Nucleus accumbens (tissue), 56 donors: Measurements from ENCODE around the gene CYTH2.

Source experiments
- DNase-seq, 56 donors: peaks; one replicate each; lab custom pipeline; 2025; lab: John Stamatoyannopoulos, UW

The CYTH2 gene

GRCh38 chr19:48452289-48453190 is 16.6 kb upstream of the CYTH2 start:
- no peak for DNase-seq

DNA sequence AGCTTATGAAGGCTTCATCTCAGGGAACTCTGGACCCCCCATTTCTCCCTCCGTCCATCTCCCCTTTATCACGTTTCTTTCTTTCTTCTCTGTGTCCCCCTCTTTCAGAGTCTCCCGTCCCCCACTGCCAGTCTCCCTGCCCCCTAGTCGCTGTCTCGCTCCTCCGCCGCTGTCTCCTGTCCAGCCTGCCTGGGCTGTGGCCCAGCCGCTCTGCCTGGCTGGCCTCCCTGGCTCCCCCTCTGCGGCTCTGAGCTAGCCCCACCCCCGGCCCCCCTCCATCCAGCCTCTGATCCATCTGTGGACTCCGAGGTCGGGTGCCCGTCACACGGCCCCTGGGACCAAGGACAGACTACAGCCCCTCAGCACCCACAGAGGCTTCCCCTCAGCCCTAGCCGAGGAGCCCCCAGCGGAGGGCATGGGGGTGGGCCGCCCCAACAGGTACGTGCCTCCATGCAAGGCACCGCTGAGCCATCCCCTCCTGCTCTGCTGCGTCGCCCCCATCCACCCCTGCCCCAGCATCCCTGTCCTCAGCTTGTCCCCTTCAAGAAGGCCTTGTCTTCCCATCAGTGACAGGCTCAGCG is 14.9 kb upstream of the CYTH2 start:
- peak in 23 of 56 donors; percentile 2 to 55 (median 26) for DNase-seq

DNA sequence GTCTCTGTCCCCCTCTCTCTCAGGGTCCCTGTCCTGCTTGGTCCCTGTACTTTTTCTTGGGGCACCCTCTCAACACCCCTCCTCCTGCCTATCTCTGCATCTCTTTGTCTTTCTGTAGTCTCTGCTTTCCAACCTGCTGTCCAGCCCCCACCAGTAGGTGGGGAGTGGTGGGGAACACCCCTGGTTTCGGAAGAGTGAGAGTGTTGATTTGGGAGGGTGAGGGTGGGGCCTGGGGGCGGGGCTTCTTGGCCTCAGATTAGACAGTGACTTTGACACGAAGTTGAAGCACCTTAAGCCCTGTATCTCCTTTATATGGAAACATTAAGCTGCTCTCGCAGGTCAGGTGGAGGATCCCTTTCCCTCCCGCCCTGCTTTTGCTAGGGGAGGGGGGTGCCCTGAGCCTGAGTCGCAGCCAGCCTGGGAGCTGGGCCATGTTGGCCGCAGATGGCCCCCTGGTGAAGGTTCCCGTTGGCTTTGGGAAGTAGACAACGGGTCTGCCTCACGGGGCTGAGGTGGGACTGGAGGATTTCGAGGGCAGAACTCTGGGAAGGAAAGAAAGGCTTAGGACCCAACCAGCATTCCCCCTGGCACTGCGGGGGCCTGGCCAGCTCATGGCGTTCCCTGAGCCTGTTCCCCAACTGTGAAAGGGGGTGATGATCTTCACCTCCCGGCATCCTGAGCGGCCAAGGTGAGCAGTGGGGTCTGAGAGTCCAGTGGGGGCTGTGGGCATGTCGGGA is 13.8 kb upstream of the CYTH2 start, which contains the start of gene KCNJ14:
Gene KCNJ14, plus strand, starts transcription at position 404 of the 737 bp plus-strand sequence. CDS start 6,151 bp downstream, outside the sequence.
- peak in 13 of 56 donors; percentile 13 to 50 (median 28) for DNase-seq

GRCh38 chr19:48455908-48456562 is 13.1 kb upstream of the CYTH2 start:
- DNase-seq: no peak

DNA sequence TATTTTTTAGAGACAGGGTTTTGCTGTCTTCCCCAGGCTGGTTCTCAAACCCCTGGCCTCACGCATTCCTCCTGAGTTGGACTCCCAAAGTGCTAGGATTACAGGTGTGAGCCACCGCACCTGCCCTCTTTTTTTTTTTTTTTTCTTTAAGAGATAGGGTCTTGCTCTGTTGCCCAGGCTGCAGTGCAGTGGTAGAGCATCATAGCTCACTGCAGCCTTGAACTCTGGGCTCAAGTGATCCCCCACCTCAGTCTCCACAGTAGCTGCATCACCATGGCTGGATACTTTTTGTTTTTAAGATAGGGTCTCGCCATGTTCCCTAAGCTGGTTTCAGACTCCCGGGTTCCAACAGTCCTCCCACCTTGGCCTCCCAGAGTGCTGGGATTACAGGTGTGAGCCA is 12.3 kb upstream of the CYTH2 start:
- no peak for DNase-seq

GRCh38 chr19:48458016-48458415 is 11.2 kb upstream of the CYTH2 start:
- no peak for DNase-seq

DNA sequence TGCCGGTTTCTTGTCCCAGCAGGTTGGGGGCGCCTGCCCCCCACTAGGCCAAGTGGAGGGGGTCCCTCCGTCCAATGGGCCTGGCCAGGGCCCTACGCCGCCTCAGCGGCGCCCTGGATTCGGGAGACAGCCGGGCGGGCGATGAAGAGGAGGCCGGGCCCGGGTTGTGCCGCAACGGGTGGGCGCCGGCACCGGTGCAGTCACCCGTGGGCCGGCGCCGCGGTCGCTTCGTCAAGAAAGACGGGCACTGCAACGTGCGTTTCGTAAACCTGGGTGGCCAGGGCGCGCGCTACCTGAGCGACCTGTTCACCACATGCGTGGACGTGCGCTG is 7.6 kb upstream of the CYTH2 start:
- no peak for DNase-seq

- DNase-seq: no peak
Measured at GRCh38 chr19:48461982-48462655, 7.0 kb upstream of the CYTH2 start.

DNA sequence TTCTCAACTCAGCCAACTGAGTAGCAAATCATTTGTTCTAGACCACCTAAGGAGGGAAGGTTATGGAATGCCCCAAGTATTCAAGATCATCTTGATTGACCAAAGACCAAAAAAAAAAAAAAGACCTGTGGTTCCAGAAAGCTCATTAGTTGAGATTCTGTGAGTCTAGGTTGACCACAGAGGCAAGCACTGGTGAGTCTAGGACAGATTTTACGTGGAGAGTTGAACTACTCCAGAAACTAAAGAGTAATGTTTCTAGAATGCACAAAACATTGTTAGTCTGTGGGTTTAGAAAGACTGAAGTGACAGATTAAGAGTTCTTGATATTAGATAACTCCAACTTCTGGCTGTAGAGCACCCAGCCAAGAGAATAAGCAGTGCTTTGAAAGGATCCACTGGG is 4.0 kb upstream of the CYTH2 start:
- DNase-seq: no peak

GRCh38 chr19:48466561-48467325 is 2.4 kb upstream of the CYTH2 start:
- no peak for DNase-seq

GRCh38 chr19:48468772-48469288 is 339 bp upstream of the CYTH2 start:
- DNase-seq: peak; percentile 89 to 100 (median 100)

- DNase-seq: peak in 1 of 56 donors; percentile 5
Measured at GRCh38 chr19:48469934-48470680, 938 bp downstream of the CYTH2 start.

GRCh38 chr19:48470856-48471255 is 1.7 kb downstream of the CYTH2 start:
- no peak for DNase-seq

- DNase-seq: no peak
Measured at GRCh38 chr19:48471836-48472235, 2.7 kb downstream of the CYTH2 start.

- DNase-seq: no peak
Measured at GRCh38 chr19:48473161-48473966, 4.2 kb downstream of the CYTH2 start.

- DNase-seq: no peak
Measured at GRCh38 chr19:48474084-48474592, 5.0 kb downstream of the CYTH2 start.

- DNase-seq: no peak
Measured at GRCh38 chr19:48475369-48476068, 6.3 kb downstream of the CYTH2 start.
